HG03469 (cell line): ENCODE data around the gene LHFPL6.

Experiments
- ATAC-seq: cut with Tn5 transposase; IDR thresholded peaks from one replicate; pipeline ENCODE4 v1.9.1; 2021; ENCODE audit warnings: mild to moderate bottlenecking, moderate library complexity, moderate number of reproducible peaks; ENCODE audit not compliant: unreplicated experiment

Gene LHFPL6

GRCh38 chr13:39397896-39398265 lies 205.1 kb downstream of the LHFPL6 start:
- ATAC-seq, result no peak

GRCh38 chr13:39397226-39397895 lies 205.6 kb downstream of the LHFPL6 start:
- no peak for ATAC-seq

- ATAC-seq, result no peak
Measured at GRCh38 chr13:39394796-39395678, 208.0 kb downstream of the LHFPL6 start.

- ATAC-seq, result no peak
Measured at GRCh38 chr13:39391761-39392160, 211.2 kb downstream of the LHFPL6 start.

- ATAC-seq, result no peak
Measured at GRCh38 chr13:39389013-39389412, 214.0 kb downstream of the LHFPL6 start.

GRCh38 chr13:39385621-39386231 lies 217.3 kb downstream of the LHFPL6 start:
- ATAC-seq, result no peak

GRCh38 chr13:39385154-39385553 lies 217.8 kb downstream of the LHFPL6 start:
- ATAC-seq, result no peak

- ATAC-seq, result no peak
Measured at GRCh38 chr13:39381456-39381855, 221.5 kb downstream of the LHFPL6 start.

- ATAC-seq, result no peak
Measured at GRCh38 chr13:39379667-39380655, 223.0 kb downstream of the LHFPL6 start.

GRCh38 chr13:39379118-39379517 lies 223.9 kb downstream of the LHFPL6 start:
- ATAC-seq, result peak; percentile 82

GRCh38 chr13:39378306-39378705 lies 224.7 kb downstream of the LHFPL6 start:
- ATAC-seq, result no peak

- no peak for ATAC-seq
Measured at GRCh38 chr13:39377699-39378098, 225.3 kb downstream of the LHFPL6 start.

- no peak for ATAC-seq
Measured at GRCh38 chr13:39376076-39376475, 226.9 kb downstream of the LHFPL6 start.

- ATAC-seq, result no peak
Measured at GRCh38 chr13:39375601-39376000, 227.4 kb downstream of the LHFPL6 start.

GRCh38 chr13:39374741-39375189 lies 228.2 kb downstream of the LHFPL6 start:
- ATAC-seq, result no peak

- no peak for ATAC-seq
Measured at GRCh38 chr13:39373145-39373544, 229.8 kb downstream of the LHFPL6 start.

- no peak for ATAC-seq
Measured at GRCh38 chr13:39371706-39372105, 231.3 kb downstream of the LHFPL6 start.

- ATAC-seq, result no peak
Measured at GRCh38 chr13:39370554-39370953, 232.4 kb downstream of the LHFPL6 start.

GRCh38 chr13:39370048-39370447 lies 232.9 kb downstream of the LHFPL6 start:
- no peak for ATAC-seq

GRCh38 chr13:39369161-39369890 lies 233.7 kb downstream of the LHFPL6 start:
- no peak for ATAC-seq
